ENCODE data around the gene ZBTB17.

Gene ZBTB17

GRCh38 chr1:15946571-15947381 lies 29.1 kb downstream of the ZBTB17 start:
- no peak for DNase-seq (ENCODE audit: low read depth)
- TF ChIP-seq CTCF (IDR thresholded peaks at IDR 0.05; ENCODE audit: low read depth, low read length): no peak
- H3K4me3 ChIP-seq (ENCODE audit: low read depth, low read length): no peak overlapping the region

GRCh38 chr1:15945832-15946448 lies 30.0 kb downstream of the ZBTB17 start:
- no peak for DNase-seq (ENCODE audit: low read depth)
- no peak overlapping the region for H3K4me3 ChIP-seq (ENCODE audit: low read depth, low read length)
- TF ChIP-seq MAX (IDR thresholded peaks at IDR 0.05; ENCODE audit: low read depth, low read length) (no peak), MYC (IDR thresholded peaks at IDR 0.05; ENCODE audit: low read depth, low read length) (no peak), POLR2A (IDR thresholded peaks at IDR 0.05; ENCODE audit: extremely low read depth, insufficient read length) (no peak), CTCF (IDR thresholded peaks at IDR 0.05; ENCODE audit: low read depth, low read length) (no peak)

GRCh38 chr1:15945011-15945831 lies 30.7 kb downstream of the ZBTB17 start:
- DNase-seq (ENCODE audit: low read depth): no peak
- H3K4me3 ChIP-seq (ENCODE audit: low read depth, low read length): no peak overlapping the region
- TF ChIP-seq POLR2A (IDR thresholded peaks at IDR 0.05; ENCODE audit: extremely low read depth, insufficient read length) (no peak), MAX (IDR thresholded peaks at IDR 0.05; ENCODE audit: low read depth, low read length) (no peak)

GRCh38 chr1:15944308-15945010 lies 31.4 kb downstream of the ZBTB17 start:
- TF ChIP-seq CTCF (IDR thresholded peaks at IDR 0.05; ENCODE audit: low read depth, low read length): no peak
- no peak for TF ChIP-seq POLR2A (IDR thresholded peaks at IDR 0.05; ENCODE audit: extremely low read depth, insufficient read length)
- no peak for TF ChIP-seq MYC (IDR thresholded peaks at IDR 0.05; ENCODE audit: low read depth, low read length)
- no peak overlapping the region for H3K4me3 ChIP-seq (ENCODE audit: low read depth, low read length)
- DNase-seq (ENCODE audit: low read depth): no peak

- no peak for DNase-seq (ENCODE audit: low read depth)
- TF ChIP-seq MYC (IDR thresholded peaks at IDR 0.05; ENCODE audit: low read depth, low read length): no peak
- no peak for TF ChIP-seq MAX (IDR thresholded peaks at IDR 0.05; ENCODE audit: low read depth, low read length)
- no peak for TF ChIP-seq CTCF (IDR thresholded peaks at IDR 0.05; ENCODE audit: low read depth, low read length)
- no peak for TF ChIP-seq POLR2A (IDR thresholded peaks at IDR 0.05; ENCODE audit: extremely low read depth, insufficient read length)
- no peak overlapping the region for H3K4me3 ChIP-seq (ENCODE audit: low read depth, low read length)
Measured at GRCh38 chr1:15943992-15944307, 32.0 kb downstream of the ZBTB17 start.
